KMS-11 (cell line): ENCODE results near the gene ADAM23.

Source experiments
- H2AFZ ChIP-seq: fragments of 200-600 bp; sonication (generic); 2 replicates; pipeline ENCODE4 v1.6.1; 2016; ENCODE audit warnings: antibody characterized with exemption, mixed run types, low read depth
- H3K27ac ChIP-seq: fragments of 200-600 bp; sonication (generic); 2 replicates; pipeline ENCODE4 v1.6.1; 2016; ENCODE audit warnings: mild to moderate bottlenecking, mixed run types
- H3K27me3 ChIP-seq: fragments of 200-600 bp; sonication (generic); 2 replicates; pipeline ENCODE4 v1.6.1; 2017; ENCODE audit warnings: mild to moderate bottlenecking, low read depth, mixed run types, moderate library complexity; ENCODE audit not compliant: insufficient read depth
- H3K36me3 ChIP-seq: fragments of 200-600 bp; sonication (generic); 2 replicates; pipeline ENCODE4 v1.6.1; 2017; ENCODE audit warnings: mild to moderate bottlenecking, mixed run types; ENCODE audit not compliant: insufficient read depth
- H3K4me1 ChIP-seq: fragments of 200-600 bp; sonication (generic); 2 replicates; pipeline ENCODE4 v1.6.1; 2016; ENCODE audit warnings: mild to moderate bottlenecking, low read depth, mixed run types; ENCODE audit not compliant: poor library complexity, severe bottlenecking
- H3K4me2 ChIP-seq: fragments of 200-600 bp; sonication (generic); 2 replicates; pipeline ENCODE4 v1.7.0; 2016; ENCODE audit warnings: mild to moderate bottlenecking, mixed run types
- H3K4me3 ChIP-seq: fragments of 200-600 bp; sonication (generic); IDR thresholded peaks from 2 replicates; pipeline ENCODE4 v1.6.1; 2017; ENCODE audit warnings: low read depth, low read length, mixed read lengths; ENCODE audit not compliant: insufficient read depth
- H3K79me2 ChIP-seq: fragments of 200-600 bp; sonication (generic); 2 replicates; pipeline ENCODE4 v1.6.1; 2016; ENCODE audit warnings: low read depth, mixed run types; ENCODE audit not compliant: insufficient read depth
- H3K9ac ChIP-seq: fragments of 200-600 bp; sonication (generic); 2 replicates; pipeline ENCODE4 v1.6.1; 2016; ENCODE audit warnings: mild to moderate bottlenecking, mixed run types
- H4K20me1 ChIP-seq: fragments of 200-600 bp; sonication (generic); 2 replicates; pipeline ENCODE4 v1.6.1; 2016; ENCODE audit warnings: mild to moderate bottlenecking, mixed run types; ENCODE audit not compliant: insufficient read depth
- CTCF ChIP-seq: fragments of 200-600 bp; sonication (generic); conservative IDR thresholded peaks from 2 replicates; pipeline ENCODE4 v1.6.1; 2017; ENCODE audit warnings: low read depth, mild to moderate bottlenecking, antibody characterized with exemption, low read length, moderate library complexity, mixed read lengths

ADAM23 gene

DNA sequence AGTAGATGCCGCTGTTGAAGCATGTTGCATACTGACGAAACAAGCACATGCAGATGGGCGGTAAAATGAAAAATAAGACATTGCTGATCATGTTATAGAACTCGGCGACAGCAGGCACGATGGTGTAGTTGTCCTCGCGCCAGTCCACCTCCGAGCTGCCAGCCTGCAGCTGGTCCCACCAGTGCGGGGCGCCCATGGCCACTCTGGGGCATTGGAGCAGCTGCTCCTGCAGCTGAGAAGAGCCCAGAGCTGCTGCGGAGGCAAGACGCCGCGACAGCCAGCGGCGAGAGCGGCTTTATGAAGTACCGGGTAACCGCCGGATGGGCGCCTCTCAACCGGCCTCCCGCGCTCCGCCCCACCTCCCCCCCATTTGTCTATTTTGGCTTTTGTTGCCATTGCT, 32.6 kb upstream of the ADAM23 start:
- no peaks in the 10 kb centered on the region for H3K4me1 ChIP-seq
- H3K27me3 ChIP-seq = no peaks in the 10 kb centered on the region
- no peak overlapping the region for H3K9ac ChIP-seq
- H3K79me2 ChIP-seq = no peaks in the 10 kb centered on the region
- no peak overlapping the region for H3K27ac ChIP-seq
- no peak overlapping the region for H3K4me3 ChIP-seq
- H2AFZ ChIP-seq = no peak overlapping the region
- no peak overlapping the region for H3K4me2 ChIP-seq
- TF ChIP-seq CTCF = no peak
- H3K36me3 ChIP-seq = no peaks in the 10 kb centered on the region
- H4K20me1 ChIP-seq = no peaks in the 10 kb centered on the region

DNA sequence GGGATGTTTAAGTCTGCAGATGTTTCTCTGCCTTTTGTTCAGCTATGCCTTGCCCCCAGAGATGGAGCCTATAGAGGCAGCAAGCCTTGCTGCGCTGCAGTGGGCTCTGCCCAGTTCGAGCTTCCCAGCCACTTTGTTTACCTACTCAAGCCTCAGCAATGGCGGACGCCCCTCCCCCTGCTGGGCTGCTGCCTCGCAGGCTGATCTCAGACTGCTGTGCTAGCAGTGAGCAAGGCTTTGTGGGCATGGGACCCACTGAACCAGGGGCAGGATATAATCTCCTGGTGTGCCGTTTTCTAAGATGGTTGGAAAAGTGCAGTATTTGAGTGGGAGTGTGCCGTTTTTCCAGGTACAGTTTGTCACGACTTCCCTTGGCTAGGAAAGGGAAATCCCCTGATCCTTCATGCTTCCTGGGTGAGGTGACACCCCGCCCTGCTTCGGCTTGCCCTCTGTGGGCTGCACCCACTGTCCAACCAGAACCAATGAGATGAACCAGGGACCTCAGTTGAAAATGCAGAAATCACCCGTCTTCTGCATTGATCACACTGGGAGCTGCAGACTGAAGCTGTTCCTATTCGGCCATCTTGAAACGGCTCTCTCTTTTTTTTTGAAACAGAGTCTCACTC, 27.6 kb upstream of the ADAM23 start:
- Histone ChIP-seq H3K36me3 (no peaks in the 10 kb centered on the region), H3K4me1 (no peaks in the 10 kb centered on the region), H3K4me2 (no peak overlapping the region), H3K27ac (no peak overlapping the region), H3K4me3 (no peak overlapping the region), H3K79me2 (no peaks in the 10 kb centered on the region), H2AFZ (no peak overlapping the region), H4K20me1 (no peaks in the 10 kb centered on the region), H3K27me3 (no peaks in the 10 kb centered on the region), H3K9ac (no peak overlapping the region)
- no peak for TF ChIP-seq CTCF

DNA sequence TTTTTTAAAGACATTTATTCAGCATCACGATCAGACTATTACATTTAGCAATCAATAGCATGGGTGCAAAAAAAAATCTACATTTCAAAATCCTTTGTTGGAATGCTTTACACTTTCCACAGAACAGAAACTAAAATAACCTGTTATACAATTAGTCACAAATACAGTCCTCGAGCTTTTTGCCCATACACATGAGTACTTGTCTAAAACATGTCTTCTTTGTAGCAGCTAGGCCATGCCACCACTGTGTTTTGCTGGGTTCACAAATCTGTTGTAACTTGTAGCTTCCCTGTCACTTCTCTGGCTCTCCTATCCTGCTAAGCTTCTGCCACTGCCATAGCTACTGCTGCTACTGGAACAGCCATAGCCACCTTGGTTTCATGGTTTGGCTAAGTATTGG, 24.4 kb upstream of the ADAM23 start:
- TF ChIP-seq CTCF = no peak
- Histone ChIP-seq H3K36me3 (no peaks in the 10 kb centered on the region), H3K4me1 (no peaks in the 10 kb centered on the region), H3K27me3 (no peaks in the 10 kb centered on the region), H3K79me2 (no peaks in the 10 kb centered on the region), H3K4me2 (no peak overlapping the region), H3K9ac (no peak overlapping the region), H3K4me3 (no peak overlapping the region), H2AFZ (no peak overlapping the region), H3K27ac (no peak overlapping the region), H4K20me1 (no peaks in the 10 kb centered on the region)

GRCh38 chr2:206420721-206421120, 22.6 kb upstream of the ADAM23 start:
- Histone ChIP-seq H3K36me3 (no peaks in the 10 kb centered on the region), H2AFZ (no peak overlapping the region), H3K4me1 (no peaks in the 10 kb centered on the region), H4K20me1 (no peaks in the 10 kb centered on the region), H3K9ac (no peak overlapping the region), H3K27me3 (no peaks in the 10 kb centered on the region), H3K79me2 (no peaks in the 10 kb centered on the region), H3K4me2 (no peak overlapping the region), H3K27ac (no peak overlapping the region), H3K4me3 (no peak overlapping the region)
- no peak for TF ChIP-seq CTCF
